ENCODE results near the gene OCLN.
"Not testable (repeated sequence)": the region's sequence is repeated elsewhere in the genome, so short reads cannot be mapped to it uniquely, and the experiment has no call there.

OCLN gene

DNA sequence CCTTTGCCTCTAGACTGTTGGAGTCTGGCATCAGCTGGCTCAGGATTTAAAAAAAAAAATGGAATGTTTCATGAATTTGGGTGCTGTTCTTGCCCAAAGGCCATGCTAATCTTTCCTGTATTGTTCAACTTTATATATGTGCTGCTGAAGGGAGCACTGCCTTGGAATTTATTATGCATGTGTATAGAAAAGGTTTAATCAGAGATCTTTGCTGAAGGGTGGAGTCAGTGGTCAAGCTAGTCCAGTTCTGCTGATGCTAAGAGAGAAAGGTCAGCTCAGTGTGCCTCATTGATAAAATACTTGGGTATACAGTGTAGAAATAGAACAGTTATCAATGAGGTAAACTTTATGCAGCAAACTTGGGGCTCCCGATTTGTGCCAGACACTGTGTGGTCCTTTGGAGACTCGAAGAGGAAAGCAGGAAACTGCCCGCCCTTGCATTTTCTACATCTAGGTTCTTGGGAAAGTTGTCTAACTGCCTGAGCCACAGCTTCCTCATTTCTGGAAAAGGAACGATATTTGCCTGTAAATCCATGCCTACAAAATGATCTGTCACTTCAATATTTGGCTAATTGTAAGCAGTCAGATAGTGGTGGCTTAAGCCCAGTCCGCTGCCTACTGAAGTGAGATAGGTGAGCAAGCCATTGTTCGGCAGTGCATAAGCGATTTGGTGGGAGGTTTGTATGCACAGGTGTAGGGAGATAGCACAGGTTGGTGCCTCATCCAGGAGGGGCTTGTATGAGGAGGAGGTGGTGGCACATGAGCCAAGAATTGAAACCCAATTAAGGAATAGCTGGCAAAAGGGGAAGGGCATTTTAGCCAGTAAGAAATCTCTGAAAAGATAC, 38.2 kb downstream of the OCLN start:
- DNase-seq, result no peak

DNA sequence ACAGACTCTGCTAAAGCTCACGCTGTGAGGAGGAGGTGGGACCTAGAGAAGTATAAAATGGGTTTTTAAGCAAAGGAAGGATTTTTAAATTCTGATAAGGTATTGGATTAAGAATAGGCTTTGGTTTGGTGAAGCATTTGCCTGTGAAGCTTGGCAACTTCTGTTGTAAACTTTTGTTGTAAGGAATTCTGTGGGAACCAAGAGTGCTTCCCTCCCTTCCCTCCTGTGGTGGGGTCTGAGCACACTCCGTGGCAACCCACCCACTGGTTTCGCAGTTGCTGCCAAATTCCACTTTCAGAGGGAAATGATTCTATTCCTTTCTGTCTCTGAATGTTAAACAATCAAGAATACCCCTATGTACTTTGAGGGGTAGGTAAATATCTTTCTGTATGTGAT, 38.8 kb downstream of the OCLN start:
- DNase-seq, result no peak

DNA sequence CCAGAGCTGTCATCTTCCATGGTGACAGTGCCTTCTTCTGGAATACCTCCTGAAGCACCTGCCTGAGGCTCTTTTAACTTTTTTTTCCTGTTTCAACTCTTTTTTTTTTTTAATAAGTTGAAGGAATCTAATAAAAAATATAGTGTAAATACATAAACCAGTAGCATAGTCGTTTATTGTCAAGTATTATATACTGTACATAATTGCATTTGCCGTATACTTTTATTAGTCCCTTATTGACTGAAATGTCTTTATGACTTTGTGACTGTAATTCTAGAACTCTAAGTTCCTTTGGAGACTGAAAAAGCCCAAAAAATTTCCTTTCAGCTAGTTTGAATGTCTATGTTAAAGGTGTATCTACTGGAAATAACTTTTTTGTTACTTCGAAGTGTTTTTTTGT, 45.3 kb downstream of the OCLN start:
- not testable (repeated sequence) for DNase-seq

DNA sequence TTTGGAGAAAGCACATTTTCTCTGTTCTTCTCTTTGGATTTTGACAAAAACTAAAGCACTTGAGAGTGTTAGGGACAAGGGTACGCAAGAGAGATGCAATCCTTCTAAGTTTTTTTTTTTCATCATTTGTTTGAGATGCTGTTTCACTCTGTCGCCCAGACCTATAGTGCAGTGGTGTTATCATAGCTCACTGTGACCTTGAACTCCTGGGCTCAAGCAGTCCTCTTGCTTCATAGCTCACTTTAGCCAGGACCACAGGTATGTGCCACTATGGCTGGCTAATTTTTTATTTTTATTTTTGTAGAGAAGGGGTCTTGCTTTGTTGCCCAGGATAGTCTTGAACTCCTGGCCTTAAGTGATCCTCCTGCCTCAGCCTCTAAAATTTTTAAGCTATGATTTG, 46.1 kb downstream of the OCLN start:
- not testable (repeated sequence) for DNase-seq

DNA sequence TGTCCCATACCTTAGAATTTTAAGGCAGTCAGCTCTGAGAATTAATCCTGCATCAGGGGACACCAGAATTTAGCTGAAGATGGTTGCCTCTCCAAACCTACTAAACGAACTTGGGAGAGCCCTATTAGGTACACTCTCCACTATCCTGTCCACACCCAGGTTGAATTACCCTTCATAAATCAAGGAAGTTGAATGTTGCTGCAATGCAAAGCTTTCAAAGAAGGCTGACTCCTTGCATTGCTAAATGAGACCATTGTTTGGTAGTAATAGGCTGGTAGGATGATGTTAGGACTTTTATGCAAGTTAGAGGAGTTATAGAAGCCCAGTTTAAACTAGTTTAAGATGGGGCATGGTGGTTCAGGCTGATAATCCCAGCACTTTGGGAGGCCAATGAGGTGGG, 48.8 kb downstream of the OCLN start:
- DNase-seq, result not testable (repeated sequence)

DNA sequence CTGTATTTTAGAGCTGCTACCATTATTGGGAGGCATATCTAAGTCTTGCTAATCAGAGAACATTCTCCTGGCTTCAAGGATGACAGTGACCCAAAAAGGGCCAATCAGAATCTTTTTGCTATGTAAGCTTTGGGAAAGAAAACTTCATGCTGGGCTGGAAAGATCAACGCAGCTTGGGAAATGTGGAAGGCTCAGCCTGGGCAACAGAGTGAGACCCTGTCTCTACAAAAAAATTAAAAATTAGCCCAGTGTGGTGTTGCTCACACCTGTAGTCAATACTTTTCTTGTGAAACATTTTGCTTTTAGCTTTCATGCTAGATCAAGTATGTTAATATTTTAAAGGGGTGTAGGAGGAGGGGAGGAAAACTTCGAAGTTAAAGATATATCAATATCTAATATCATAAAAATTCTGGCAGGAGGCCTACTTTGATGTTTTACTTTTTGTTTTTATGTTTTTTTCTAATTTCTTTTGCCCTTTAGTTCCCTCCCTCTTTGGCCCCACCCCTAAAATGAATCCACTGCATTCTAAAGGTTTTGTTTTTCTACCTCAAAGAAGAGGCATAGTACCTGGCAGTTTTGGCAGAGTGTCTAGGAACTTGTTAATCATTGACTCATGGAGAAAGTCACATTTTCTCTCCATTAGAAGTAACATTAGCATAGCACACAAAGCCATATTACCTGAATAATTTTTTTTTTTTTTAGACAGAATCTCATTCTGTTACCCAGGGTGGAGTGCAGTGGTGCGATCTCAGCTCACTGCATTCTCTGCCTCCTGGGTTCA, 50.4 kb downstream of the OCLN start:
- DNase-seq, result not testable (repeated sequence)

DNA sequence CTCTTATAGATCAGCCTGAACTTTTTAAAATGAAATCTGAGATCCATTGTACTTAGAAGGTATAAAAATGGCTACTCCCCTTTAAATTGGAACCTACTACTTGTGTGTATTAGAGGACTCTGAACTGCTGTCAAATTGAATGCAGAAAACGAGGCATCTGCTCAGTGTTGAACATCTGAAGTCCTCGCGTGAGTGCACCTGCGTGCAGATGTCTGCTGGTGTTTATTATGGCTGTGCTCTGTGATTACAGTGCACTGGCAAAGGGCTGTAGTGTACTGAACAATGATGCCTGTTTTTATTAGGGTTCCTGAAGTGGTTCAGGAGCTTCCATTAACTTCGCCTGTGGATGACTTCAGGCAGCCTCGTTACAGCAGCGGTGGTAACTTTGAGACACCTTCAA, 52.0 kb downstream of the OCLN start:
- DNase-seq, result not testable (repeated sequence)

DNA sequence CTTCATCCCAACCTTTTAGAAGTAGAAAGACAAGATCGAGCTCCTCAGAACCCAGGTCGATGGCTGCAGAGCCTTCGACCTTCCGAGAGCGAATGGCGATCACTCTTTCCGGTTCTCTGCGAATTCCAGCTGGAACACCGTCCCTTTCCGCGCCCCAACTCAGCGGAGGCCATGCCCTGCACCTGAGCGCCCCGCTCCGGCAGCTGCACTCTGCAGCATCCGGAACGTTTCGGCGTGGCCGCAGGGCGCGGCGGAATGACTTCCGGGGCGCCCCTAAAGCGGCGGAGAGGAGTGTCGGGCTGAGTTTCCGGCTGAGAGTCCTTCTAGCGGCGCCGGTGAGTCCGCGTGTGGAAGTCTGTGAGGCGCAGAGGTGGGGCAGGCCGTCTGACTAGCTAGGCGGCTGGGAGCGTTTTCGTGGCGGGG, 67.3 kb downstream of the OCLN start, which contains the start of gene GTF2H2C:
GTF2H2C (plus strand) TSS at position 284 of the 423 bp plus-strand sequence. CDS start 4,942 bp downstream, outside the sequence.
- peak; percentile 89 for DNase-seq

DNA sequence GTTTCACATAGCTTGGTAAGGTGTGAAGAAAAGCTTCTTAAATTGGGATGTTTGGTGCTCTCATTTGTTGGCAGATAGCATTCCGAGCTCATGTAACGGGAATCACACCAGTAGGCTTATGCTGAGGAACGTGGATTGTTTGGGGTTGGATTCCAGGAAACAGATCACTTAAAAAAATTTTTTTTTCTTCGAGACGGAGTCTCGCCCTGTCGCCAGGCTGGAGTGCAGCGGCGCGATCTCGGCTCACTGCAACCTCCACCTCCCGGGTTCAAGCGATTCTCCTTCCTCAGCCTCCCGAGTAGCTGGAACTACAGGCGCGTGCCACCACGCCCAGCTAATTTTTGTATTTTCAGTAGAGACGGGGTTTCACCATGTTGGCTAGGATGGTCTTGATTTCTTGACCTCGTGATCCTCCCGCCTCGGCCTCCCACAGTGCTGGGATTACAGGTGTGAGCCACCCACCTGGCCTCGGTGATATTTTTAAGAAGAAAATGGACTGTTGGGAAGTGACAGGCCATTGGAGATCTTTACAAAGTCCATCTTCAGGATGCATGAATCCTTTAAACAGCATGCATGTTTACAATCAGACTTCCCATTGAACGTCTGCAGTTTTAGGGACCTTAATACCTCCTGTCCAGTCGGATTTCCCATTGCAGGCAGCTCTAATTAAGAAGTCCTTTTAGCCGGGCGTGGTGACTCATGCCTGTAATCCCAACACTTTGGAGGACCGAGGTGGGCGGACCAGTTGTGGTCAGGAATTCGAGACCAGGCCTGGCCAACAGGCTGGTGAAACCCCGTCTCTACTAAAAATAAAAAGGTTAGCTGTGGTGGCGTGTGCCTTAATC, 68.2 kb downstream of the OCLN start:
- peak; percentile 49 for DNase-seq

DNA sequence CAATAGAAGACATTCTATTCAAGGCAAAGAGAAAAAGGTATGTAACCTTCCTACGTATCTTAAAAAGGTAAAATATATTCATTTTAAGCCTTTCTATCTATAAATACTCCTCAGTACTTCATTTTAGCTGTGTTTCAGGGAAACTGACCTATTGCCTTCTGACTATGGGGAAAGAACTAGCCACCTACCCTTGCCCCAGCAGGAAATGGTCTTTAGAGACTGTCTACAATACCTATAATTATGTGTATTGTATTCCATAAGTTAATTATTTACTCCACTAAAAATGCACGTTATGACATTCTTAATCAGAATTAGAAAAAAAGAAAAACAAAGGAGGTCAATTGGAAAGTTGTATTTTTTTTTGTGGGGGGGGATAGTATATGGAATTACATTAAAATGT, 73.6 kb downstream of the OCLN start:
- not testable (repeated sequence) for DNase-seq

DNA sequence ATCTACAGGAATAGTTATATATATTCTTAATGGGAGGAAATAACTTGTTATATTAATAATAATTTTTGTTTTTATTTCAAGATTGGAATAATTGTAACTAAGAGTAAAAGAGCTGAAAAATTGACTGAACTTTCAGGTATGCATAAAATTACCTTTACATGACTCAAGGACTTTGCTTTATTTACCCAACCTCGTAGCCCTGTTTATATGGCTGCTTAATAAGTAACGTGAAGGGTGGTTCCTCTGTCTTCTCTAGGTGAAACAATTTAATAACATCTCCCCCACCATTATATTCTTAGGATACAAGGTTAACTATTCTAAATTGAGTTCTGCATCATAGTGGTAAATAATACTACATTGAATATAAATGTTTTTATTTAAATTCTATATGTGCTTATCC, 75.5 kb downstream of the OCLN start:
- DNase-seq, result not testable (repeated sequence)

DNA sequence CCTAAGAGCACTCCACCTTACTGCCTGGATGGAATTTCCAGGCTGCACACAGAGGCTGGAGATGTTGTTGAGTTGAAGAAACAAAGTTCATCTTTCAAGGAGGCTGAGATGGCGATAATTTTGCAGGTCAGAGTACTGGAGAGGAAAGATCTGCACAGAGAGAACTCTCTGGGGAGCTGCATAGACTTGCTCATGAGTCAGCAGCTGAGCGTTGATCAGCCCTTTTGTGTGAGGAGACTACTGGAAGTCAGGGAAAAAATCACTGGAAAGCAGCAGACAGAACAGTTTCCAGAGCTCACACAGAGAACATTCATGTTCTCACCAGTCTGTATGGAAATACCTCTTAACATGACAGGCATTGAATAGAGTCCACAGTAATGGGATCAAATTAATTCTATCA, 90.8 kb downstream of the OCLN start:
- DNase-seq, result not testable (repeated sequence)

DNA sequence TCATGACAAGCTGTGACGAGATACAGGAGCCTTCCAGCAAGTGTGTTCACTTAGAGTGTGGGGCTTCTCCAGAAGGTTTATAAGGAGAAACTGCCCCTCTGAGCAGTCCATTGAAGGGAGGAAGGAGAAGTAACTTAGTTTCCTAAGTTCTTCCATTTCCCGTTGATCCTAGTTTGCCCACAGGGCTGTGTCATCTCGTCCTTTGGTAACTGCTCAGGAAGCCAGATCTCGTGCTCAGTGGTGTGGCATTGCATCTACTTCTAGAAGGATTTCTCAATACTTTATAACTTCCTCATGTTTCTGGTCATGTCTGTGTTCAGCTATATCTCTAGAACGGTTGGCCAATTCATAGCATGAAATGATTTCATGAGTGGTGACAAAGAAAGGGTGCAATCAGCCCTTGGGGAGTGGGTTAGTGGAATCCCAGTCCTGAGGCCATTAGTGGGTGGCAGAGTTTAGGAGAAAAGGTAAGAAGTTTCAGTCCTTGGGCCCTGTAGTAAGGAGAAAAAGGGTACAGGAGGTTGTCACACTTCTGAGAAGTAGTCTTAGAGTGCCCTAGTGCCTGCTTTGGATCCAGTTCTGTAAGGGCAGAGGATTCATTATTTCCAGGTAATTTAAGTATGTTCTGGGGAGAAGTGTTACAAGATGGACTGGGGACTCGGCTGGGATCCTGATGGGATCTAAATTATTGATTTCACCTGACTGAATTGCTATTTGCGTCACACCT, 103.7 kb downstream of the OCLN start:
- not testable (repeated sequence) for DNase-seq

DNA sequence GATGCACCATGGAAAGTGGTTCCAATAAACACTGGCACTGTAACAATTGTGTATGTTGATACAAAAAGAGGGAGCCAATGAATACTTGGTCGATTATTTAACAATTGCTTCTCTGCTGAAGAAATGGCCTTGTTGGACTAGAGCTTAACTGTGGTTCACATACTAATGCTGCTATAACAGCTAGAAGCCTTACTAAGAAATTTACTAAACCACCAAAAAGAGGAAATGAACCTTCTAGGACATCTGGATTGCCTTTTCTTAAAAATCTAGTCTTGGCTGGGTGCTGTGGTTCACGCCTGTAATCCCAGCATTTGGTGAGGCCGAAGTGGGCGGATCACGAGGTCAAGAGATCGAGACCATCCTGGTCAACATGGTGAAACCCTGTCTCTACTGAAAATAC, 109.4 kb downstream of the OCLN start:
- not testable (repeated sequence) for DNase-seq

DNA sequence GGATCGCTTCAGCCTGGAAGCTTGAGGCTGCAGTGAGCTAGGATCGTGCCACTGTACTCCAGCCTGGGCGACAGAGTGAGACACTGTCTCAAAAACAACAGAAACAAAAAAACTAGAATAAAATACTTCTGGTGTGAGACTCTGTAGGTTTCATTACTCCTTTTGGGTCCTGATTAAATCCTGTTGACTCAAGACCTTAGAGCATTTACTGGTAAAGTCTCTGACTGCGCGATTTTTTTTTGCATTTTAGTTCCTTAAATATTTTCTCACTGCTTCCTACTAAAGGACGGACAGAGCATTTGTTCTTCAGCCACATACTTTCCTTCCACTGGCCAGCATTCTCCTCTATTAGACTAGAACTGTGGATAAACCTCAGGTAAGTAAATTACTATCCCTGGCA, 114.2 kb downstream of the OCLN start:
- DNase-seq, result not testable (repeated sequence)

Data from islet precursor cell (in vitro differentiated cells).